ENCODE data around the gene OTUB1.

GRCh38 chr11:64023712-64024710 lies 37.8 kb downstream of the OTUB1 start:
- no peak for TF ChIP-seq CTCF (conservative IDR thresholded peaks at IDR 0.05; ENCODE audit: low read depth, low read length)
- TF ChIP-seq EZH2 (IDR thresholded peaks at IDR 0.05; ENCODE audit: borderline replicate concordance, low read depth, low read length, poor library complexity, severe bottlenecking) = no peak

Data from A673 (cell line).